A673 (cell line): Measurements from ENCODE around the gene DAPK2.

Experiments used
- EZH2 ChIP-seq: fragments of 200-600 bp; sonication (generic); IDR thresholded peaks from 2 replicates; pipeline ENCODE4 v1.6.1; 2017; ENCODE audit warnings: borderline replicate concordance, low read depth, mild to moderate bottlenecking, mixed read lengths, antibody characterized with exemption, low read length; ENCODE audit not compliant: poor library complexity, severe bottlenecking
- TF ChIP-seq, protein P1 (sequence below): fragments of 300-800, 200-600 bp; sonication (generic); conservative IDR thresholded peaks from 2 replicates; pipeline ENCODE4 v1.5.1; 2017; ENCODE audit warnings: low read depth, mild to moderate bottlenecking, antibody characterized with exemption, low read length, moderate library complexity, mixed read lengths

DNA sequence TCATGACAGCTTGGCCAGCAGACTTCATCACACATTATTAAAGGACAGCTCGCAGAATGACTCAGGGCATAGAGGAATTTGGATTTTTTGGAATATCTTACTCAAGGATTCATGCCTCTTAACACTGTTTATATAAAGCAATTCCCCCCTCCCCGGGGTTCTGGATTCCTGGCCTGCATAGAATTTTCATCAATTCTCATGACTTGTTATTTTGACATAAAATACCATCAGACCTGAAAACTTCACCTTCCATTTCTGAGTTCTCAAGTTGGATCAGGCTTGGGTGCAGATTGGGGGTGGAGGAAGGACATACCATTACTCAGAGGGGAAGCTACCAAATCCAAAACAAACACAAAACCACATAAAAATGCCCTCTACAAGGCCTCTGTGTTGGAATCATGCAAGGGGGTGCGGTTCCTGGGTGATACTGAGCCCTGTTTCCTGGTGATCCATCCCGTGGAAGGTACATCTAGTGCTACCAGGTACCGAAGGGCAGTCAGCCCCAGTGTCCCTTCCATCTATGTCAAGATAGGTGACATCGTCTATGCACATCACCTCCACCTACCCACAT is 95.3 kb downstream of the DAPK2 start:
- TF ChIP-seq, protein P1, sequence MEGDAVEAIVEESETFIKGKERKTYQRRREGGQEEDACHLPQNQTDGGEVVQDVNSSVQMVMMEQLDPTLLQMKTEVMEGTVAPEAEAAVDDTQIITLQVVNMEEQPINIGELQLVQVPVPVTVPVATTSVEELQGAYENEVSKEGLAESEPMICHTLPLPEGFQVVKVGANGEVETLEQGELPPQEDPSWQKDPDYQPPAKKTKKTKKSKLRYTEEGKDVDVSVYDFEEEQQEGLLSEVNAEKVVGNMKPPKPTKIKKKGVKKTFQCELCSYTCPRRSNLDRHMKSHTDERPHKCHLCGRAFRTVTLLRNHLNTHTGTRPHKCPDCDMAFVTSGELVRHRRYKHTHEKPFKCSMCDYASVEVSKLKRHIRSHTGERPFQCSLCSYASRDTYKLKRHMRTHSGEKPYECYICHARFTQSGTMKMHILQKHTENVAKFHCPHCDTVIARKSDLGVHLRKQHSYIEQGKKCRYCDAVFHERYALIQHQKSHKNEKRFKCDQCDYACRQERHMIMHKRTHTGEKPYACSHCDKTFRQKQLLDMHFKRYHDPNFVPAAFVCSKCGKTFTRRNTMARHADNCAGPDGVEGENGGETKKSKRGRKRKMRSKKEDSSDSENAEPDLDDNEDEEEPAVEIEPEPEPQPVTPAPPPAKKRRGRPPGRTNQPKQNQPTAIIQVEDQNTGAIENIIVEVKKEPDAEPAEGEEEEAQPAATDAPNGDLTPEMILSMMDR: no peak
- TF ChIP-seq EZH2: no peak
